ENCODE results near the gene THAP7.

THAP7 gene

DNA sequence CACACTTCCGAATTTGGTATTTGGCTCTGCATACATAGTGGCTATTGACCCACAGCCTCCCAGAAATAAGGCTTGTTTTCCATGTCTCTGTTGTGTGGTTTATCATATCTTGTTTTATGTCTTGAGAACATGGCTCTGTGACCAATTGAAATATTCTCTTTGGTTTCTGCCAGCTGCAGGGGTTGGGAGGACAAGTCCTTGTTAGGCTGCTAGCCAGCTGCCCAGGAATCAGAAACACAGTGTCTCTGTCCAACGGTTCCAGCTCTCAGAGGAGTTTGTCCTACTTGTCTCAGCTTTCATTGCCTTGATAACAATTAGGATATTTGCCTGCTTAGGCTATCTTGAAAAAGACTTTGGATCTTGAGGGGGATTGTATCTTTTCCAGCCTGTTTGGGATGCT lies 36.5 kb upstream of the THAP7 start:
- Histone ChIP-seq H3K4me3 (ENCODE audit: low read depth, low read length) (no peak overlapping the region), H3K27ac (peak overlapping the region; percentile 76), H3K36me3 (replicated peaks) (no peaks in the 10 kb centered on the region), H3K27me3 (replicated peaks) (no peaks in the 10 kb centered on the region)
- in situ Hi-C loops (cut with HindIII; ENCODE audit: low pct_ligation_motif_present, low sequenced_read_pairs): no loop called here
- DNase-seq: no peak
- TF ChIP-seq, protein P1, sequence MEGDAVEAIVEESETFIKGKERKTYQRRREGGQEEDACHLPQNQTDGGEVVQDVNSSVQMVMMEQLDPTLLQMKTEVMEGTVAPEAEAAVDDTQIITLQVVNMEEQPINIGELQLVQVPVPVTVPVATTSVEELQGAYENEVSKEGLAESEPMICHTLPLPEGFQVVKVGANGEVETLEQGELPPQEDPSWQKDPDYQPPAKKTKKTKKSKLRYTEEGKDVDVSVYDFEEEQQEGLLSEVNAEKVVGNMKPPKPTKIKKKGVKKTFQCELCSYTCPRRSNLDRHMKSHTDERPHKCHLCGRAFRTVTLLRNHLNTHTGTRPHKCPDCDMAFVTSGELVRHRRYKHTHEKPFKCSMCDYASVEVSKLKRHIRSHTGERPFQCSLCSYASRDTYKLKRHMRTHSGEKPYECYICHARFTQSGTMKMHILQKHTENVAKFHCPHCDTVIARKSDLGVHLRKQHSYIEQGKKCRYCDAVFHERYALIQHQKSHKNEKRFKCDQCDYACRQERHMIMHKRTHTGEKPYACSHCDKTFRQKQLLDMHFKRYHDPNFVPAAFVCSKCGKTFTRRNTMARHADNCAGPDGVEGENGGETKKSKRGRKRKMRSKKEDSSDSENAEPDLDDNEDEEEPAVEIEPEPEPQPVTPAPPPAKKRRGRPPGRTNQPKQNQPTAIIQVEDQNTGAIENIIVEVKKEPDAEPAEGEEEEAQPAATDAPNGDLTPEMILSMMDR (IDR thresholded peaks at IDR 0.05; ENCODE audit: low read depth, low read length, missing control alignments): no peak

DNA sequence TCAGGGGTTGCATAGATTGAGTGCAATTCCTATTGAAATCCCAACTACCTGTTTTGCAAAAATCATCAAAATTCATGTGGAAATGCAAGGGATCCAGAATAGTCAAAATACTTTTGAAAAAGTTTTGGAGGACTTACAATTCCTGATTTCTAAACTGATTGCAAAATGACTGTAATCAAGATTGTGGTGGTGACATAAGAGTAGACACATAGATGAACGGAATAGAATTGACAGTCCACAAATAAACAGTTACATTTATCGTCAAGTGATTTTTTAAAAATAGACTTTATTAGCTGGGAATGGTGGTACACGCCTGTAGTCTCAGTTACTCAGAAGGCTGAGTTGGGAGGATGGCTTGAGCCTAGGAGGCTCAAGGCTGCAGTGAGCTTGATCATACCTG lies 33.1 kb upstream of the THAP7 start:
- DNase-seq: no peak
- in situ Hi-C loops (cut with HindIII; ENCODE audit: low pct_ligation_motif_present, low sequenced_read_pairs): no loop called here
- Histone ChIP-seq H3K4me3 (ENCODE audit: low read depth, low read length) (no peak overlapping the region), H3K36me3 (replicated peaks) (no peaks in the 10 kb centered on the region), H3K27ac (no peak overlapping the region), H3K27me3 (replicated peaks) (peaks cover 20% of the 10 kb centered on the region)
- TF ChIP-seq, protein P1 (IDR thresholded peaks at IDR 0.05; ENCODE audit: low read depth, low read length, missing control alignments): no peak

DNA sequence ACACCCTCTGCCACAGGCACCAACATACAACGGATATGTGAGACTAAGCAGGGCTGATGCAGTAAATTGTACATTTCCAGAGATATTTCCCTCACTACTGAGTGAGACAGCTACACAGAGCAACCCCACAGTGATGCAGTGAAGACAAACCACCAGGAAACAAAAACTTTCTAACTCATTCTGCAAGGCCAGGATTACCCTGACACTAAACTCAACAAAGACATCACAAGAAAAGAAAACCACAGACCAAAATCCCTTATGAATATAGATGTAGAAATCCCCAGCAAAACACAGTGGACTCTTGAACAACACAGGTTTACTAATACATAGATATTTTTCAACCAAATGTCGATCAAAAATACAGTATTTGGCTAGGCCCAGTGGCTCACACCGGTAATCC lies 32.0 kb upstream of the THAP7 start:
- Histone ChIP-seq H3K4me3 (ENCODE audit: low read depth, low read length) (no peak overlapping the region), H3K36me3 (replicated peaks) (no peaks in the 10 kb centered on the region), H3K27me3 (replicated peaks) (peaks cover 22% of the 10 kb centered on the region), H3K27ac (no peak overlapping the region)
- no peak for DNase-seq
- TF ChIP-seq, protein P1 (IDR thresholded peaks at IDR 0.05; ENCODE audit: low read depth, low read length, missing control alignments): no peak
- in situ Hi-C loops (cut with HindIII; ENCODE audit: low pct_ligation_motif_present, low sequenced_read_pairs): no loop called here

DNA sequence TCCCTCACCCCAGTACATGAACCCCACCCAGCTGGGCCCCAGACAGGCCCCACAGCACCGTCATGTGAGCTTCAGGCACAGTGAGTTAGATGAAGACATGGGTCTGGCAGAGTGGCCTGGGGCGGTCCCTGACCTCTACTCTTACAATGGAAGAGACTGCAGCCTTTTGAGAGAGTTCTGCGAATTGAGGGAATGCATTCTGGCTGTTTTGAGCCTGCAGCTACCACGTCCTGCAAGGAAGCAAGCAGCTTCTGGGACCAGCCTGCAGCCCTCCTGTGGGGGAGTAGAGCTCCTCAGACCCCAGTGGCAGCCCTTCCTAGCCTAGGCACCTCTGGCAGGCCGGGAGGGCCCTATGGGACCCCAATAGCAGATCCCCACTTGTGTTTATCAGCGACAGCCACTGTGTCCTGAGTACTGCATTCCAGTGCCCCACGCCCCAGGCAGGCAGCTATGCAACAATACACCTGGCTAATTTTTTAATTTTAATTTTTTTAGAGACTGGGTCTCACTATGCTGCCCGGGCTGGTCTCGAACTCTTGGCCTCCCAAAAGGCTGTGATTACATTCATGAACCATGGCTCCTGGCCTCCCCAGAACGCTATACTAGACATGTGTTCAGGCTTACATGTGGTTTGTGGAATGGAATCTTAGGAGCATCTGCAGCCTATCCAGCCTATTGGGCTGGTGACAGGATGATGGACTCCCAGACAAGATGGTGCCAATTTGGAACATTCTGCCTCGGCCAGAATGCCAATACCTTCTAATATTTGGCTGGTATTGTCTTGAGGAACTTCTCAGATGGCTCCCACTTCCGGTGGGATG lies 31.2 kb upstream of the THAP7 start:
- no peak for DNase-seq
- Histone ChIP-seq H3K36me3 (replicated peaks) (no peaks in the 10 kb centered on the region), H3K27ac (no peak overlapping the region), H3K4me3 (ENCODE audit: low read depth, low read length) (no peak overlapping the region), H3K27me3 (replicated peaks) (peaks cover 22% of the 10 kb centered on the region)
- in situ Hi-C loops (cut with HindIII; ENCODE audit: low pct_ligation_motif_present, low sequenced_read_pairs): no loop called here
- TF ChIP-seq, protein P1 (IDR thresholded peaks at IDR 0.05; ENCODE audit: low read depth, low read length, missing control alignments): no peak

DNA sequence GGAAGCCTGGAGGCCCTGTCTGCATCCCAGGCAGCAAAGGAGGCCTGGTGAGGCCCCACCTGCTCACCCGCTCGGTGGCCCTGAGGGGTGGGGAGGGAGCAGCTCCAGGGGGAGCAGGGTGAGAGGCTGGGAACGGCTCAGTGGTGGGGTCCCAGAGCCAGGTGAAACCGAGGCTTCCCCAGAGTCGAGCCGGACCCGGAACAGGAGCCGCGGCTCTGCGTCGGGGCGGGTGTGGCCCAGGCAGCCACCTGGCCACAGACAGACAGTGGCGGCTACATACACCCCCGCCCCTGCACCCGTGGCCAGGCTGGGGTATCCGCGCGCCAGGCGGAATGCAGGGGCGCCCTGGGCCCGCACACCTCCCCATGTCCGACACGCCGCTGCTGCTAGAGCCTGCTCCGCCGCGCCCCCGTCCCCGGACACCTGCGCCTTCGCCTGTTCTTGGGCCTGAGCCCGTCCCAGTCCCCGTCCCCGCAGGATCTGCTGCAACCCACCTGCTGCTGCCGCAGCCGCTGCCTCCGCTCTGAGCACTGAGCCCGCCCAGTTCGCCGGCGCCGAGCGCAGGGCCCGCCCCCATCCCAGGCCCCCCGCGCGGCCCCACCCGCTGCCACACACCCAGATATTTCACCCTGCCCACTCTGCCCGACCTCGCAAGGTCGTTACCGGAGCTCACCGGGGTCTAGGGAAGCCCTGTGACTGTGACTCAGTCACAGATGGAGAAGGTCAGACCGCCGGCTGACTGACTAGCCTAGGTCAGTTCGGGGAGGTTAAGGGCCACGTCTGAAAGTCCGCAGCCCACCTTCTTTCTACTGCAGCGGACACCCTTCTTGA lies 30.3 kb upstream of the THAP7 start, which contains the start of gene SLC7A4:
TSS of gene SLC7A4 (minus strand) at position 525 of the 831 bp plus-strand sequence. CDS start 749 bp downstream, outside the sequence.
- H3K4me3 ChIP-seq (ENCODE audit: low read depth, low read length): peak within 1 kb of the TSS; percentile 15
- TF ChIP-seq, protein P1 (IDR thresholded peaks at IDR 0.05; ENCODE audit: low read depth, low read length, missing control alignments): no peak
- peaks cover 22% of the 10 kb centered on the region for H3K27me3 ChIP-seq (replicated peaks)
- no peaks in the 10 kb centered on the region for H3K36me3 ChIP-seq (replicated peaks)
- H3K27ac ChIP-seq: no peak within 1 kb of the TSS
- no peak for DNase-seq
- in situ Hi-C loops (cut with HindIII; ENCODE audit: low pct_ligation_motif_present, low sequenced_read_pairs): no loop called here

Measured in brain microvascular endothelial cell (primary cell).